GM06990 (cell line): ENCODE data around the gene SGK2.

Source experiments
- DNase-seq: peaks from one replicate; pipeline ENCODE4 v3.0.0-alpha.2; 2011; ENCODE audit not compliant: insufficient read length; ENCODE audit errors: extremely low read depth
- H3K27me3 ChIP-seq: replicated peaks from 2 replicates; pipeline ENCODE4 v1.6.0; 2011; ENCODE audit warnings: low read length; ENCODE audit not compliant: control insufficient read depth, insufficient read depth
- H3K36me3 ChIP-seq: 2 replicates; pipeline ENCODE4 v1.5.1; 2011; ENCODE audit warnings: low read length; ENCODE audit not compliant: control insufficient read depth, insufficient read depth
- H3K4me3 ChIP-seq: replicated peaks from 2 replicates; pipeline ENCODE4 v1.5.1; 2011; ENCODE audit warnings: low read depth, mild to moderate bottlenecking, control low read depth, low read length
- TF ChIP-seq, protein P1 (sequence below): IDR thresholded peaks from 2 replicates; pipeline ENCODE4 v1.5.1; 2011; ENCODE audit warnings: low read length, control low read depth, mild to moderate bottlenecking, inconsistent platforms; ENCODE audit not compliant: insufficient read depth, poor library complexity, severe bottlenecking

SGK2 gene

GRCh38 chr20:43536817-43537440, 21.9 kb upstream of the SGK2 start:
- Histone ChIP-seq H3K27me3 (no peaks in the 10 kb centered on the region), H3K36me3 (no peaks in the 10 kb centered on the region), H3K4me3 (no peak overlapping the region)
- TF ChIP-seq, protein P1, sequence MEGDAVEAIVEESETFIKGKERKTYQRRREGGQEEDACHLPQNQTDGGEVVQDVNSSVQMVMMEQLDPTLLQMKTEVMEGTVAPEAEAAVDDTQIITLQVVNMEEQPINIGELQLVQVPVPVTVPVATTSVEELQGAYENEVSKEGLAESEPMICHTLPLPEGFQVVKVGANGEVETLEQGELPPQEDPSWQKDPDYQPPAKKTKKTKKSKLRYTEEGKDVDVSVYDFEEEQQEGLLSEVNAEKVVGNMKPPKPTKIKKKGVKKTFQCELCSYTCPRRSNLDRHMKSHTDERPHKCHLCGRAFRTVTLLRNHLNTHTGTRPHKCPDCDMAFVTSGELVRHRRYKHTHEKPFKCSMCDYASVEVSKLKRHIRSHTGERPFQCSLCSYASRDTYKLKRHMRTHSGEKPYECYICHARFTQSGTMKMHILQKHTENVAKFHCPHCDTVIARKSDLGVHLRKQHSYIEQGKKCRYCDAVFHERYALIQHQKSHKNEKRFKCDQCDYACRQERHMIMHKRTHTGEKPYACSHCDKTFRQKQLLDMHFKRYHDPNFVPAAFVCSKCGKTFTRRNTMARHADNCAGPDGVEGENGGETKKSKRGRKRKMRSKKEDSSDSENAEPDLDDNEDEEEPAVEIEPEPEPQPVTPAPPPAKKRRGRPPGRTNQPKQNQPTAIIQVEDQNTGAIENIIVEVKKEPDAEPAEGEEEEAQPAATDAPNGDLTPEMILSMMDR = no peak
- DNase-seq = no peak

DNA sequence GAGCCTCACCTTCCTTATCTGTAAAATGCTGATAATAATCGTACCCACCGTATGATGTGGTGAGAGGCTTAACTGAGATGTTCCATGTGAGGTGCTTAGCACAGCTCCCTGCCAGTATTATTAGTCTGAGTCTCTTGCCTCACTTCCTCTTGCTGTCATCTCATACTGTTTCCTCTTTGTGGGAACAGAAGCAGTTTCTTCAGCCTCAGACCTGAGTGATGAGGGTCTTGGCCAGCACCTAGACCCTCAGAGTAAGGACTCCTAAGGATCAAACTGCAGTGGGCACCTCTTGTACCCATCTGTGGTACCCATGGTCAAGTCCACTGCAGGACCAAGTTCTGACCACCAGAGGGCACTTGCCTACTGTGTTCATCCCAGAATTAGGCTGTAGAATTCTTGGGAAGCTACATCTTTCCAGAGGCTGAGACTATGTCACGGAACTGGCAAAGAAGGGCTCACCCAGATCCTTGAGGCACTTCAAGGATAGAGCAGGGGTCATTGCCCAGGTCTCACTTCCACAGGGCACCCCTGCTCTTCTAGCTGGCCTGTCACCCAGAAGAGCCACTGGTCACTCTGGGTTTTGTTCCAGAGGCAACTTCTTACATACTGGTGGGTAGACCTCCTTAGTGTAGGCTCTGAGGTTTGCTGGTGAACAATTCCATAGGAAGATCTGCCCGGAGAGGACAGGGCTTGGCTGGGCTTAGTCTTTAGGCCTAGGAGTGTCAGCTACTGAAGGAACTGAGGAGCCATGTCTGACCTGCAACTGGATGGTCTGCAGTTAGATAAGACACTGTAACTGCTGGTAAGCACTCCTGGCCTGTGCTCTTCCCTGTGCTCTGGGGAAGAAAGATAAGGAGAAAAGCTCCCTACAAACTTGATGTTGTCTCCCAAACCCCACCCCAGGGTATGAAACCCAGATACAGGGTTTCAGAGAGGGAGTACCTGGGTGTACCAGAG, 20.6 kb upstream of the SGK2 start:
- no peak for DNase-seq
- TF ChIP-seq, protein P1 = peak; percentile 92
- no peaks in the 10 kb centered on the region for H3K27me3 ChIP-seq
- H3K4me3 ChIP-seq = no peak overlapping the region
- no peaks in the 10 kb centered on the region for H3K36me3 ChIP-seq

DNA sequence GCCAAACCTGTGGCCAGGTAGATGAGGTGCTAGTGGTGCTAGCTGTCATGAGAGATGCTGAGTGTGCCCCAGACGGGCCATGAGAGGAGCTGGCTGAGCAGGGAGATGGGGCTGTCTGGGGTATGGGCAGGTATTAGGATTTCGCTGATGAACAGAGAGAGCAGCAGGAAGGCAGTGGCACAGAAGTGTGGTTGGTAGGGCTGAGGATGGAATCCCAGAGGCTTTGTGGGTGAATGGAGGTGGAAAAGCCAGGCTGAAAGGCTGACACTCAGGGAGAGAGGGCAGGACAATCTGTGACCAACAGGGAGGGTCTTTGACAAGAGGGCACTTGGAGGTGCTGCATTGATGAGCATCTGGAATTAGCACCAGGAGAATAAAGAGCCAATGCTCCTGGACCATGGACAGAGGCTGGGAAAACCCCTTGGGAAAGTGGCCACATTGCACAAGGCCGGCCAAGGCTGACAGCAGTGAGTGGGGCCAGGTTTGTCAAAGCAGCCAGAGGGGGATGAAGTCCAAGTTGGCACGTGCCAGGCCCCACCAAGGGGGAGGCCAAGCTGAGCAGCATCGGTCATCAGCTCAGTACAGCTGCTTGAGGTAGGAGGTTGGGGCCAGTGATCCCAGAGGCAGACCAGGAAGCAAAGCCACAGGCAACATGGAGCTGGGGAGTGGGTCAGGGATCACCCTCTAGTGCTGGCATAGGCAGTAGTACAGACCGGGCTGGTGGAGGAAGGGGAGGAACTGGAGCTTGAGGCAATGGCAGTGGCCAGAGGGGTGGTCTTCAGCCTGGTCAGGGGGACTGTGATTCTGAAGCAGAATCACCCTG, 19.7 kb upstream of the SGK2 start:
- Histone ChIP-seq H3K4me3 (no peak overlapping the region), H3K27me3 (no peaks in the 10 kb centered on the region), H3K36me3 (no peaks in the 10 kb centered on the region)
- TF ChIP-seq, protein P1 = no peak
- no peak for DNase-seq

DNA sequence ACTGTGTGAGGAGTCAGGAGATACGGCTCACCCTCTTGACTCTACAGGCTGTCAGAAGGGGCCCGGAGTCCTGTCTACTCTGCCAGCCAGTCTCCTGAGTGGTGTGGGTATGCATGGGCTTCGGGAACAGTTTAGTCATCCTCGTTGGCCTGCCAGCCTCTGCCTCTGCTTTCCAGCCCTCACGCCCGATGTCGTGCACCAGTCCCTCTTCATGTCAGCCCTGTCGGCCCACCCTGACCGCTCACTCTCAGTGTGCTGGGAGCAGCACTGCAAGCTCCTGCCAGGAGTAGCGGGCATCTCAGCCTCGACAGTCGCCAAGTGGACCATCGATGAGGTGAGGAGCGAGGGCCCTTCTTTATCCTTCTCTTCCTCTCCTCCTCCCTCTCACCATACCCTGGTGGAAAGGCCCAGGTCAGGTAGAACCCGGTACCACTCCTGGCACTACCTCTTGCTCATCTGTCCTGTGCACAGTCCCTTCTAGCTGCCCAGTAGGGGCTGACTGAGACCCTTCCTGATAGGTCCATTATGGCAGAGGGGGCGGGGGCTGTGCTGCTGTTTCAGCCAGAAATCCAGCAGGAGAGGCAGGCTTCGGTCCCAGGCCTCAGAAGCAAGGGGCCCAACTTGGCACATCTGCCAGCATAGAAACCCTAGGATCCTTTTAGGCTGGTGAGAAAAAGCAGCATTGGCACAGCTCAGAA, 18.7 kb upstream of the SGK2 start:
- TF ChIP-seq, protein P1 = no peak
- DNase-seq = no peak

GRCh38 chr20:43540673-43541060, 18.2 kb upstream of the SGK2 start:
- Histone ChIP-seq H3K27me3 (no peaks in the 10 kb centered on the region), H3K36me3 (no peaks in the 10 kb centered on the region)

More for the DNA sequence above, 18.7 kb upstream of the SGK2 start:
- Histone ChIP-seq H3K4me3 (no peak overlapping the region), H3K27me3 (no peaks in the 10 kb centered on the region), H3K36me3 (no peaks in the 10 kb centered on the region)

More at GRCh38 chr20:43540673-43541060, 18.2 kb upstream of the SGK2 start:
- TF ChIP-seq, protein P1 = no peak
- H3K4me3 ChIP-seq = no peak overlapping the region
- DNase-seq = no peak
